ENCODE measurements around the gene GTPBP10.

The GTPBP10 gene

GRCh38 chr7:90383861-90384260, 37.3 kb downstream of the GTPBP10 start:
- no peak for DNase-seq

GRCh38 chr7:90384433-90384832, 37.9 kb downstream of the GTPBP10 start:
- no peak for DNase-seq

- DNase-seq: no peak
These were observed 41.1 kb downstream of the GTPBP10 start for GRCh38 chr7:90387470-90388240.

GRCh38 chr7:90390926-90391325, 44.4 kb downstream of the GTPBP10 start:
- no peak for DNase-seq

- DNase-seq: no peak
These were observed 45.0 kb downstream of the GTPBP10 start for GRCh38 chr7:90391488-90391887.

- DNase-seq: no peak
These were observed 49.9 kb downstream of the GTPBP10 start for GRCh38 chr7:90396420-90396819.

- no peak for DNase-seq
These were observed 55.5 kb downstream of the GTPBP10 start for GRCh38 chr7:90401989-90402388.

- no peak for DNase-seq
These were observed 56.3 kb downstream of the GTPBP10 start for GRCh38 chr7:90402785-90403173.

GRCh38 chr7:90403174-90404113, 56.9 kb downstream of the GTPBP10 start, which contains the start of gene CLDN12:
Gene CLDN12 (plus strand): TSS chr7:90403461. CDS start chr7:90412677, 9,216 bp downstream.
- peak; percentile 90 for DNase-seq

GRCh38 chr7:90404777-90405176, 58.3 kb downstream of the GTPBP10 start:
- no peak for DNase-seq

- DNase-seq: no peak
These were observed 60.9 kb downstream of the GTPBP10 start for GRCh38 chr7:90407484-90407821.

GRCh38 chr7:90408142-90408541, 61.6 kb downstream of the GTPBP10 start:
- no peak for DNase-seq

GRCh38 chr7:90409667-90410066, 63.2 kb downstream of the GTPBP10 start:
- DNase-seq: no peak

- DNase-seq: no peak
These were observed 65.0 kb downstream of the GTPBP10 start for GRCh38 chr7:90411510-90411909.

- no peak for DNase-seq
These were observed 66.1 kb downstream of the GTPBP10 start for GRCh38 chr7:90412458-90413184.

GRCh38 chr7:90413185-90413528, 66.6 kb downstream of the GTPBP10 start:
- DNase-seq: no peak

GRCh38 chr7:90421651-90422050, 75.1 kb downstream of the GTPBP10 start:
- DNase-seq: no peak

- no peak for DNase-seq
These were observed 78.2 kb downstream of the GTPBP10 start for GRCh38 chr7:90424720-90425119.

- DNase-seq: no peak
These were observed 78.9 kb downstream of the GTPBP10 start for GRCh38 chr7:90425376-90425775.

- DNase-seq: no peak
These were observed 84.3 kb downstream of the GTPBP10 start for GRCh38 chr7:90430614-90431460.

- no peak for DNase-seq
These were observed 86.2 kb downstream of the GTPBP10 start for GRCh38 chr7:90432752-90433151.

- DNase-seq: no peak
These were observed 86.7 kb downstream of the GTPBP10 start for GRCh38 chr7:90433221-90433620.
